Prostate gland (tissue), 2 donors: ENCODE measurements around the gene KLRF2. TPM values are rescaled to one million over a fixed set of nuclear protein-coding genes. Genes with fewer than 3 reads are reported as not detected.

Source experiments
- DNase-seq: peaks from one replicate; pipeline ENCODE4 v3.0.0-alpha.2; 2019; ENCODE audit warnings: low spot score
- H3K27ac ChIP-seq, 2 donors: fragments of 200-600 bp; sonication (generic); 2 replicates each; pipeline ENCODE4 v1.5.1; 2017 to 2019
- H3K27me3 ChIP-seq: fragments of 200-600 bp; sonication (generic); replicated peaks from 2 replicates; pipeline ENCODE4 v1.5.1; 2019; ENCODE audit not compliant: insufficient read depth
- H3K36me3 ChIP-seq, 2 donors: fragments of 200-600 bp; sonication (generic); 1 replicate in 1 of 2; 2 replicates in 1 of 2; pipeline versions ENCODE4 v1.5.1 to v1.8.1; 2017 to 2019
- H3K4me1 ChIP-seq: fragments of 200-600 bp; sonication (generic); replicated peaks from 2 replicates; pipeline ENCODE4 v1.5.1; 2019
- H3K4me3 ChIP-seq, 2 donors: fragments of 200-600 bp; sonication (generic); 2 replicates each; pipeline ENCODE4 v1.5.1; 2017 to 2019
- H3K9me3 ChIP-seq: fragments of 200-600 bp; sonication (generic); 2 replicates; pipeline ENCODE4 v1.5.1; 2017
- CTCF ChIP-seq, 4 experiments: fragments of 200-600 bp in 2 of 4; fragments of 450-650 bp in 2 of 4; sonication (generic) in 2 of 4; IDR thresholded peaks; 1 replicate in 3 of 4; 2 replicates in 1 of 4; pipeline ENCODE4 v1.5.1; 2016 to 2019; ENCODE audit warnings: antibody characterized with exemption in 4 of 4, mild to moderate bottlenecking in 2 of 4, moderate library complexity in 2 of 4
- POLR2A ChIP-seq: fragments of 450-650 bp; IDR thresholded peaks from one replicate; pipeline ENCODE4 v1.6.1; 2016; ENCODE audit warnings: antibody characterized with exemption, mild to moderate bottlenecking
- POLR2AphosphoS5 ChIP-seq: sonication (generic); formaldehyde crosslinking; IDR thresholded peaks from one replicate; pipeline ENCODE4 v1.6.1; 2017; ENCODE audit warnings: antibody characterized with exemption
- WGBS: methylation state at CpG from one replicate; pipeline ENCODE4 v1.1.5; 2018; 5-methylcytosine and 5-hydroxymethylcytosine counted together
- intact Hi-C: fragments of 100-400 bp; cut with DNase I; formaldehyde crosslinking; loops from one replicate; pipeline ENCODE4 v1.14.2; 2022
- total RNA-seq, 2 donors: library from RNA; depleted of rRNA; stranded (reverse); fragments of >200 nt; gene quantifications; one replicate each; pipeline ENCODE4 v1.1.0, GENCODE V29; 2016

Gene KLRF2
- total RNA-seq, result not detected

DNA sequence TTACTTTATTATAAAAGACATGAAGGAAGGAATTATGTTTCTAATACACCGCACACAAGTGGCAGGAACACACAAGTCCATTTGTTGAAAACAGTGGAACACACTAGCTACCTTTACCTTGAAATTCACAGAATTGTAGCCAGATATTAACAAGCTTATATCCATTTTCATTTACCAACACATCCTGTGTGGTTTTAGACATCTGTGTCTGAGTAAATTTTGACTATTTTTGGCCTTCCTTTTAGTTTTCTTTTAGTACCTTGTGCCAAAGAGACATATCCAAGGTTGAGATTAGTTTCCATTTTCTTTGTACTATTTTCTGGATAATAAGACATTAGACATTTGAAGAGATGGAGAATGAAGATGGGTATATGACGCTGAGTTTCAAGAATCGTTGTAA, at the start of gene KLRF2:
Gene KLRF2 (plus strand): TSS at position 244 of the 400 bp plus-strand sequence. CDS start 107 bp downstream, at position 351.
- WGBS, result 98% methylated on average over 3 of the region's 3 CpGs
- H3K4me3 ChIP-seq, result no peak within 1 kb of the TSS

DNA sequence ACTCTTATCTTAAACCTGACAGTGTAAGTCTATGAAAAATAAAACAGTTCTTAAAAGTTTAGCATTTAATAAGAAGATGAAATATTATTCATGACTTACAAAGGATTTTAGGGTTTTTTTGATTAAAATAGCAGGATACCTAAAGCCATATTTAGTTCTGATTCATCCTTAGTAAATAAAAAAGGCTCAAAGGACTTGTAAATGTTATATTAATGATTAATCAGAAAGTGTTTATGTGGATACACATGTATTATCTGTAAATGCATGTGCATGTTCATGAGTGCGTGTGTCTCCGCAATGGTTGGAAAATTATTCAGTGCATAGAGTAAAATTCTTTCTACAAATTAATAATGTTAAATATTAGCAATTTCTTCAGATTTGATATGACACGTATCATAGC, 49.6 kb upstream of the KLRF2 start:
- H3K27me3 ChIP-seq, result no peaks in the 10 kb centered on the region
- 62% methylated on average over 3 of the region's 3 CpGs for WGBS
- no peak overlapping the region for H3K27ac ChIP-seq
- TF ChIP-seq POLR2AphosphoS5 (no peak), POLR2A (no peak), CTCF (IDR thresholded peaks at IDR 0.05) (no peak)
- H3K36me3 ChIP-seq, result no peaks in the 10 kb centered on the region
- H3K4me1 ChIP-seq, result no peaks in the 10 kb centered on the region
- DNase-seq, result no peak
- H3K4me3 ChIP-seq, result no peak overlapping the region
- H3K9me3 ChIP-seq, result no peaks in the 10 kb centered on the region
- intact Hi-C loops, result no loop called here

More for the DNA sequence above, at the start of gene KLRF2:
- no peak for DNase-seq
- Histone ChIP-seq H3K4me1 (no peaks in the 10 kb centered on the region), H3K27ac (no peak within 1 kb of the TSS), H3K27me3 (peaks cover 2% of the 10 kb centered on the region), H3K9me3 (no peaks in the 10 kb centered on the region), H3K36me3 (no peaks in the 10 kb centered on the region)
- intact Hi-C loops, result no loop called here
- no peak for TF ChIP-seq POLR2A
- TF ChIP-seq CTCF (IDR thresholded peaks at IDR 0.05), result no peak
- no peak for TF ChIP-seq POLR2AphosphoS5

GRCh38 chr12:9843407-9843806, 37.9 kb upstream of the KLRF2 start:
- H3K4me1 ChIP-seq, result no peaks in the 10 kb centered on the region
- H3K36me3 ChIP-seq, result no peaks in the 10 kb centered on the region
- H3K27me3 ChIP-seq, result no peaks in the 10 kb centered on the region
- H3K9me3 ChIP-seq, result no peaks in the 10 kb centered on the region
- H3K4me3 ChIP-seq, result no peak overlapping the region
- no peak for DNase-seq
- TF ChIP-seq POLR2A, result no peak
- no peak overlapping the region for H3K27ac ChIP-seq
- WGBS, result 69% methylated on average over 3 of the region's 3 CpGs
- intact Hi-C loops, result no loop called here

DNA sequence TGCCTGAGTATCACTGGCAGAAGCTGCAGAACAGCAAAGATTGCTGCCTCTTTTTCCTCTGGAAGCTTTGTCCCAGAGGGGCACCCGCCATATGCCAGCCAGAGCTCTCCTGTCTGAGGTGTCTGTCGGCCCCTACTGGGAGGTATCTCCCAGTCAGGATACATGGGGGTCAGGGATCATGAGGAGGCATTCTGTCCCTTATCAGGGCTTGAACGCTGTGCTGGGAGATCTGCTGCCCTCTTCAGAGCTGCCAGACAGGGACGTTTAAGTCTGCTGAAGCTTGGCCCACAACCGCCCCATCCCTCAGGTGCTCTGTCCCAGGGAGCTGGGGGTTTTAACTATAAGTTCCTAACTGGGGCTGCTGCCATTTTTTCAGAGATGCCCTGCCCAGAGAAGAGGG, 32.4 kb upstream of the KLRF2 start:
- Histone ChIP-seq H3K36me3 (no peaks in the 10 kb centered on the region), H3K9me3 (no peaks in the 10 kb centered on the region), H3K4me3 (no peak overlapping the region), H3K4me1 (no peaks in the 10 kb centered on the region), H3K27ac (no peak overlapping the region), H3K27me3 (no peaks in the 10 kb centered on the region)
- no peak for DNase-seq
- intact Hi-C loops, result no loop called here
- 85% methylated on average over 5 of the region's 5 CpGs for WGBS
- TF ChIP-seq CTCF (IDR thresholded peaks at IDR 0.05) (no peak), POLR2AphosphoS5 (no peak), POLR2A (no peak)

DNA sequence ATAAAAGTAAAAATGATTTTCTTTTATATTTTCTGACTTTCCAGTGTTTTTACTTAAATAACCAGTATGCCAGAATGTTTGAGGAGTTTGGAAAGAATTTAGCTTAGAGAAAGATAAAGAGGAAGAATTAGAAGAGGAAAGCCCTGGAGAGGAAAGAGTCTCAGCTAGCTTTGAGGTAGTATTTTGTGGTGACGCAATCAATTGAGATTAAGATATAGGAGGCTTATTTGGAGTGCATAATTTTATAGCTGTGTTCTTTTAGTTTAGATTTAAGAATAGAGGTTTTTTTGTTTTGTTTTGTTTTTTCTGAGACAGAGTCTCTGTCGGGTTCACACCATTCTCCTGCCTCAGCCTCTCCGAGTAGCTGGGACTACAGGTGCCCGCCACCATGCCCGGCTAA, 30.2 kb upstream of the KLRF2 start:
- Histone ChIP-seq H3K4me1 (no peaks in the 10 kb centered on the region), H3K36me3 (no peaks in the 10 kb centered on the region), H3K27ac (no peak overlapping the region), H3K27me3 (no peaks in the 10 kb centered on the region), H3K4me3 (no peak overlapping the region), H3K9me3 (no peaks in the 10 kb centered on the region)
- 86% methylated on average over 5 of the region's 5 CpGs for WGBS
- intact Hi-C loops, result no loop called here
- TF ChIP-seq POLR2A, result no peak
- no peak for TF ChIP-seq CTCF (IDR thresholded peaks at IDR 0.05)
- TF ChIP-seq POLR2AphosphoS5, result no peak
- DNase-seq, result no peak
